ENCODE results near the gene CYP3A5.
"Not testable (repeated sequence)": the region's sequence is repeated elsewhere in the genome, so short reads cannot be mapped to it uniquely, and the experiment has no call there.

CYP3A5 gene

DNA sequence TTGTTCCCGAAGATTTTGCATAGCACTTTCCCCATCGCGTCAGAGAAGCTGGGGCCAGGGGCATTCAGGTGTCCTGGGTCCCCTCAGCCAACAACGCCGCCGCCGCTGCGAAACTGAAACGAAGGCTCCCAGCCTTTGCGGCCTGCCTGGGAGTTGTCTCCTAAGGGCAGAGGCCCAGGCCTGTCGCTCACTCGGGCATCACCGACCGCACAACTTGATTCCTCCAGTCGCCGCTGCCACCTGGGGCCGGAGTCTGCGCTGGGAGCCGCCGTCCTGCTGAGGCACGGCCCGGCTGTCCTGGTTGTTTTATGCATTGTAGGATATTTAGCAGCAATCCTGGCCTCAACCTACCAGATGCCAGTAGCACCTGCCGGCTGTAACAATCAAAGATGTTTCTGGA lies 41.1 kb downstream of the CYP3A5 start:
- Mint-ChIP-seq H3K27me3 (no peaks in the 10 kb centered on the region), H3K4me1 (peaks cover 82% of the 10 kb centered on the region), H3K36me3 (ENCODE audit: low read depth) (peaks cover 63% of the 10 kb centered on the region), H3K9me3 (peaks cover 11% of the 10 kb centered on the region), H3K27ac (peak overlapping the region; percentile 98), H3K4me3 (no peak overlapping the region)
- DNase-seq (no peak), ATAC-seq (no peak)

DNA sequence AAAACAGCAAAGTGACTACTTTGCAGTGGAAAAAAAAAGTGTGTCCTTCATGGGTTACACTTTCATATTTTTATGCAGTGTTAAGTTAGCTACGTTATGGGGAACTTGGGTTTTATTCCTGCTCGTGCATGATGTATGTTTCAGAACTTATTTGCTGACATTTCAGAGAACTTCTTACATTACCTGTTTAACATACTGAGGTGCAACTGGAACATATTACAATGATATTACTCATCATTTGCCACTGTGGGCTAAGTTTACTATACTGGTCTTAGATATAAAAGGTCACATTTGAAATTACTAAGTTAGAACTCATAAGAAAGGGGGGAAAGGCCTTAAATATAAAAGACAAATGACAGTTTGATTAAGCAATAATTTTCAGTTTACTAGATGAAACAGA lies 42.4 kb downstream of the CYP3A5 start:
- ATAC-seq: peak; percentile 96
- peaks cover 63% of the 10 kb centered on the region for H3K36me3 Mint-ChIP-seq (ENCODE audit: low read depth)
- H3K4me1 Mint-ChIP-seq: peaks cover 80% of the 10 kb centered on the region
- peak overlapping the region; percentile 66 for H3K4me3 Mint-ChIP-seq
- peak overlapping the region; percentile 98 for H3K27ac Mint-ChIP-seq
- peaks cover 11% of the 10 kb centered on the region for H3K9me3 Mint-ChIP-seq
- DNase-seq, H3K27me3 Mint-ChIP-seq: not testable (repeated sequence)

DNA sequence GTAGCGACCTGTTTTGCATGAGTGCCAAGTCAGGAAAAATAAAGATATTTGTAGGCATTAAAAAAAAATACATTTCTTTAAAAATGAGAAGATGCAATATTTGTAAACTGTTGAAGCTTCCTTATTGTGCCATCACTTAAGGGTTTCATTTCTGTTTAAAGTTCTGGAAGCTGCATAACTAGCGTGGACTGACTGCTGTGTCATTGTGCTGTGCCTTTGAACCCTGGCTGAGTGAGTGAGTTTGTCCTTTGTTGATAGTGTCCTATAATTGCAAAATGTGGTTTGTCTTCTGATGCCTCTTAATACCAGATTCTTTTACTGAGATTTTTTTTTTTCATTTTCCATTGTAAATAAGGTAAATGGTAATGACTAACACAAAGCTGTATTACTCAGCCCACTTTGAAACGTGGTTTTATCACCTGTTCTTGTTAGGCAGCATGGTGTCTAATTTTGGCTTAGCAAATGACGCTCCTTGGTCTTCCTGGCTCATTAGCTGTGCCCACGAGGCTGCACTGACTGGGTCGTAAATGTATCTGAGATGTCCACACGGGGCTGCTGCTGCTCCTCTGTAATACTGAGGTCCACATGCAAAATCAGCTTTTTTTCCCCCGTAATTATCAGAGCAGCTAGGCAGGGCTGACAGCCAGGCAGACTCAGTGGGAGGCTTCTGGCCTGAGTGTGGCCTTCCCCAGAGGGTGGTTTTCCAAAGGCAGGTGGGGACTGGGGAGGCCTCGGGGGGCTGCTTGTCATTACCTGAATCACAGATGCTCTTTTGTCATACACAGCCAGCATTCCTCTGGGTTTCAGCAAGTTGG lies 48.3 kb downstream of the CYP3A5 start:
- Mint-ChIP-seq H3K4me3 (peak overlapping the region; percentile 36), H3K36me3 (ENCODE audit: low read depth) (peaks cover 64% of the 10 kb centered on the region), H3K27ac (peak overlapping the region; percentile 92), H3K4me1 (peaks cover 66% of the 10 kb centered on the region), H3K27me3 (no peaks in the 10 kb centered on the region), H3K9me3 (no peaks in the 10 kb centered on the region)
- DNase-seq (peak; percentile 55), ATAC-seq (peak; percentile 98)

GRCh38 chr7:99629643-99630042 lies 50.2 kb downstream of the CYP3A5 start:
- peaks cover 75% of the 10 kb centered on the region for H3K4me1 Mint-ChIP-seq
- ATAC-seq: no peak
- no peaks in the 10 kb centered on the region for H3K27me3 Mint-ChIP-seq
- no peak for DNase-seq
- H3K9me3 Mint-ChIP-seq: no peaks in the 10 kb centered on the region
- peaks cover 70% of the 10 kb centered on the region for H3K36me3 Mint-ChIP-seq (ENCODE audit: low read depth)
- peak overlapping the region; percentile 92 for H3K27ac Mint-ChIP-seq
- no peak overlapping the region for H3K4me3 Mint-ChIP-seq

- DNase-seq (no peak), ATAC-seq (no peak)
- H3K4me3 Mint-ChIP-seq: no peak overlapping the region
- H3K36me3 Mint-ChIP-seq (ENCODE audit: low read depth): peaks cover 79% of the 10 kb centered on the region
- H3K27me3 Mint-ChIP-seq: no peaks in the 10 kb centered on the region
- no peaks in the 10 kb centered on the region for H3K9me3 Mint-ChIP-seq
- H3K4me1 Mint-ChIP-seq: peaks cover 80% of the 10 kb centered on the region
- H3K27ac Mint-ChIP-seq: peak overlapping the region; percentile 30
These were observed 51.0 kb downstream of the CYP3A5 start for GRCh38 chr7:99628471-99629465.

DNA sequence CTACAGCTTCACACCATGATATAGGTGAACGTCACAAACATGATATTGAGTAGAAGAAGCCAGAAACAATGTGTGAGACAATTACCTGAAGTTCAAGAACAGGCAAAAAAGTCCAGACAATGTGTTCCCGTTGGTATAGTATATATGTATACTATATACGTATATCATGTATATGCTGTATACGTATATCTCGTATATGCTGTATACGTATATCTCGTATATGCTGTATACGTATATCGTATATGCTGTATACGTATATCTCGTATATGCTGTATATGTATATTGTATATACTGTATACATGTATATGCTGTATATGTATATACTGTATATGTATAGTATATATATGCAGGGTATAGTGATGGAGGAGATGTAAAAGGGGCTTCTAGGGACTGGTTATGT lies 52.3 kb downstream of the CYP3A5 start:
- ATAC-seq (no peak), DNase-seq (no peak)
- no peak overlapping the region for H3K27ac Mint-ChIP-seq
- no peaks in the 10 kb centered on the region for H3K27me3 Mint-ChIP-seq
- no peak overlapping the region for H3K4me3 Mint-ChIP-seq
- H3K4me1 Mint-ChIP-seq: peaks cover 85% of the 10 kb centered on the region
- H3K9me3 Mint-ChIP-seq: no peaks in the 10 kb centered on the region
- peaks cover 84% of the 10 kb centered on the region for H3K36me3 Mint-ChIP-seq (ENCODE audit: low read depth)

DNA sequence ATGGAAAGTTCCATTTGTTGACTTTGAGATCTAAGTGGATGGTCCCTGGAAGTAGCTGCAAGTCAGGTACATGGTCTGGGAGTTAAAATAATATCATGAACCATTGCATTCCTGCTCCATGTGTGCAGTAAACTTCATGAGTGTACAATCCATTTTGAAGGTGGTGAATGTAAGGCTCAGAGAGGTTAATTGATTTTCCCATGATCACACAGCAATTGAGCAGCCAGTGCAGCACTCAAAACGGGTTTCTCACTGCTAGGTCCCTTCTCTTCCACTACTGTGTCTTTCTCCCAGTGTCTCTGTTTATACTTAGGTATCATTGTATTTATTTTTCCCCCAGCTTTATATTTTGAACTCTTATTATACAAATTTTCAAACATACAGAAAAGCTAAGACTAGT lies 53.1 kb downstream of the CYP3A5 start:
- H3K27ac Mint-ChIP-seq: peak overlapping the region; percentile 100
- peaks cover 85% of the 10 kb centered on the region for H3K4me1 Mint-ChIP-seq
- H3K27me3 Mint-ChIP-seq: no peaks in the 10 kb centered on the region
- peak overlapping the region; percentile 93 for H3K4me3 Mint-ChIP-seq
- H3K36me3 Mint-ChIP-seq (ENCODE audit: low read depth): peaks cover 86% of the 10 kb centered on the region
- no peak for ATAC-seq
- no peak for DNase-seq
- no peaks in the 10 kb centered on the region for H3K9me3 Mint-ChIP-seq

DNA sequence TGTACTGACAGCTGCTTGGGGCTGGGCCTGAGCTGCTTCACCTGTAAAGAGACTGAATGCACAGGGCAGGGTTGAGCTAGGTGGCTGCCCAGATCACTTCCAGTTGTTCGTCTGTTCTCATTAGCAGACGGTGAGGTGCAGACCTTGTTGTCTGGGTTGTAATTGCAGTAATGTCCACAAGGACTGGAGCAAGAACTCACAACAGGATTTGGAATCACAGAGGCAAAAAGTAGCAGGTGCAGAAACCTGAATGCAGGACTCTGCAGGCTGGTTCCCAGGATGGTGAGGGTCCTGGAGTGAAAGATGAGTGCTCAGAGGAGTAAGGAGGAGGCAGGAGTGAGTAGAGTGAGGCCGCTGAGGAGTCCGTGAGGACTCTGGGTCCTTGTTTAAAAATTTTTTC lies 53.8 kb downstream of the CYP3A5 start:
- Mint-ChIP-seq H3K27ac (peak overlapping the region; percentile 100), H3K27me3 (no peaks in the 10 kb centered on the region), H3K36me3 (ENCODE audit: low read depth) (peaks cover 86% of the 10 kb centered on the region), H3K9me3 (no peaks in the 10 kb centered on the region), H3K4me1 (peaks cover 85% of the 10 kb centered on the region), H3K4me3 (peak overlapping the region; percentile 93)
- DNase-seq (no peak), ATAC-seq (no peak)

DNA sequence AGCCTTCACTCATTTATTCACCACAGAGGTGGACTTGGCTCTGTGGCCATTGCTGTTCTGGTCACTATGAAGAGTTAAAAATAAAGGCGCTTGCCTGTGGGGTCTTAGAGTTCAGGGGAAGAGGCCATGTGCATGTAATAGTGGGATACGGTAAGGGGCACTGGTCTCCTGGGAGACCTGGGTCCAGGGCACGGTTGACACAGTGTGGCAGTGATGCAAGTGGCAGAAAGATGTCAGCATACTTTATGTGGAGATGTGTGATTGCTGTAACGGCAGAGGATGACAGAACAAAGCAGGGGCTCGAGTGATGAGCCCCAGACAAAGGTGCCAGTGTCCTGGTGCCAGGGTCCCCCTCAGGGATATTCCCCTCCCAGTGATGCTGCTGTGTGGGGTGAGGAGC lies 54.5 kb downstream of the CYP3A5 start:
- peak overlapping the region; percentile 93 for H3K4me3 Mint-ChIP-seq
- peak overlapping the region; percentile 100 for H3K27ac Mint-ChIP-seq

GRCh38 chr7:99624484-99624883 lies 55.3 kb downstream of the CYP3A5 start:
- Mint-ChIP-seq H3K4me1 (peaks cover 82% of the 10 kb centered on the region), H3K27ac (peak overlapping the region; percentile 100), H3K36me3 (ENCODE audit: low read depth) (peaks cover 83% of the 10 kb centered on the region), H3K27me3 (no peaks in the 10 kb centered on the region), H3K9me3 (no peaks in the 10 kb centered on the region), H3K4me3 (peak overlapping the region; percentile 93)
- DNase-seq (peak; percentile 82), ATAC-seq (peak; percentile 61)

More for the DNA sequence above, 54.5 kb downstream of the CYP3A5 start:
- H3K9me3 Mint-ChIP-seq: no peaks in the 10 kb centered on the region
- H3K4me1 Mint-ChIP-seq: peaks cover 85% of the 10 kb centered on the region
- H3K27me3 Mint-ChIP-seq: no peaks in the 10 kb centered on the region
- H3K36me3 Mint-ChIP-seq (ENCODE audit: low read depth): peaks cover 86% of the 10 kb centered on the region
- no peak for ATAC-seq
- no peak for DNase-seq

DNA sequence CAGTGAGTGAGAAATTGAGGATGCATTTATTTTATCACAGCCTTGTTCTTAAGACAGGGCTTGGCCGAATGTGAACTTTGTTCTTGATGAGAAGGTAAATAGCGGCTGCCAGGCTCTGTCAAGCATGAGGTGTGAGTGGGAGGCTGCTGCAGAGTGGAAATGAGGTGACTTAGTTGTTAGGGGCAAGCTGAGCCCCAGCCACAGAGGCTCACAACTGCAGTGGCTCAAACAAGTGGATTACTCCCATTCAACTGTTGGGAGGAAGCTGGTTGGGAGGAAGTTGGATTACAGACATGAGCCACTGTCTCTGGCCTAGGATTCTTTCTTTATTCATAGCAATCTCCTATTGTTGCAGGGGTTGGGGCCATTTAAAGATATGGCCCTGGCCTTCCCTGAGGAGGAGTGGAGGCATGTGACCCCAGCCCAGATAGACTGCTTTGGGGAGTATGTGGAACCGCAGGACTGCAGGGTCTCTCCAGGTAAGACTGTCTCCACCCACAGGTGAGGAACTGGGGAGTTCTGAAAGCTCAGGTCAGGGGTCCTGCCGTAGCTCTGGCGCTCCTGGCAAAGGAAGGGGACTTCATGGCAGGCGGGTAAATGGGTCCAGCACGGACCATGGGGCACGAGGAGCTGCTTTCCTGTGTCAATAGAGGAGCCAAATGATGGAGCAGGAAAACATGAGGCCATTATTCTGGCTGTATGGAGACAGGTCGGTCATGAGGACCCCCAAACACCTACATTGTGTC lies 55.9 kb downstream of the CYP3A5 start:
- H3K4me3 Mint-ChIP-seq: peak overlapping the region; percentile 93
- DNase-seq: peak; percentile 50
- H3K27me3 Mint-ChIP-seq: no peaks in the 10 kb centered on the region
- peak; percentile 61 for ATAC-seq
- peaks cover 84% of the 10 kb centered on the region for H3K4me1 Mint-ChIP-seq
- peak overlapping the region; percentile 100 for H3K27ac Mint-ChIP-seq
- H3K36me3 Mint-ChIP-seq (ENCODE audit: low read depth): peaks cover 84% of the 10 kb centered on the region
- H3K9me3 Mint-ChIP-seq: no peaks in the 10 kb centered on the region

DNA sequence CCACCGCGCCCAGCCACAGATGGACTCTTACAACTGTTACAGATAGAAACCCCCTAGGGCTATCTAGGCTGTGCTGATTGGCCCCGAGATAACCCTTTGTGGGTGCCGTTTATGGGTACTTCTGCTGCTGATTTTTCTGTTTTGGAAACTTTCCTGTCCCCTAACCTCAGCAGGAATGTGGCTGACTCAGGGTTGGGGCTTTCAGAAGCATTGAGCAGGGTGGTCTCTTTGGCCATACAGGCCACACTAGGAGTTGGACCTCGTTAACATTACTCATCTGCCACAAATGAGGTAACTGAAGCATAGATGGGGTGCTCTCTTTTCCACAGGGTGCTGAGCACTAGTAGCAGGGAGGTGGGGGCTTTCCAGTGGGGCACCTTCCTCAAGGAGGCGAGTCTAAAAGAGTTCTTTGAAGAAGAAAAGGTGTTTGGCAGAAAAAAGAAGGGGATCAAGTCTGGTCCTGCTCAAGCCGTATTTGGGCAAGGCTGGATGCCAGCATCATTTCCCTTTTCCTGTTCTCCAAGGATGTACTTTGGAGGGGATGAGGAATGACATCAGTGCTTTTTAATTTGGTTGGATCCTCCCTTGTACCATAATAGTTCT lies 56.6 kb downstream of the CYP3A5 start:
- DNase-seq: peak; percentile 53
- H3K4me1 Mint-ChIP-seq: peaks cover 84% of the 10 kb centered on the region
- H3K9me3 Mint-ChIP-seq: no peaks in the 10 kb centered on the region
- H3K4me3 Mint-ChIP-seq: peak overlapping the region; percentile 93
- peaks cover 83% of the 10 kb centered on the region for H3K36me3 Mint-ChIP-seq (ENCODE audit: low read depth)
- no peaks in the 10 kb centered on the region for H3K27me3 Mint-ChIP-seq
- H3K27ac Mint-ChIP-seq: peak overlapping the region; percentile 100
- peak; percentile 82 for ATAC-seq

GRCh38 chr7:99622596-99622995 lies 57.2 kb downstream of the CYP3A5 start:
- DNase-seq: no peak
- Mint-ChIP-seq H3K9me3 (no peaks in the 10 kb centered on the region), H3K27ac (peak overlapping the region; percentile 100), H3K27me3 (no peaks in the 10 kb centered on the region), H3K36me3 (ENCODE audit: low read depth) (peaks cover 82% of the 10 kb centered on the region), H3K4me3 (peak overlapping the region; percentile 93), H3K4me1 (peaks cover 90% of the 10 kb centered on the region)
- peak; percentile 6 for ATAC-seq

- H3K36me3 Mint-ChIP-seq (ENCODE audit: low read depth): peaks cover 74% of the 10 kb centered on the region
- no peaks in the 10 kb centered on the region for H3K27me3 Mint-ChIP-seq
- ATAC-seq (no peak), DNase-seq (no peak)
- no peaks in the 10 kb centered on the region for H3K9me3 Mint-ChIP-seq
- peak overlapping the region; percentile 65 for H3K27ac Mint-ChIP-seq
- peaks cover 89% of the 10 kb centered on the region for H3K4me1 Mint-ChIP-seq
- H3K4me3 Mint-ChIP-seq: no peak overlapping the region
These were observed 58.5 kb downstream of the CYP3A5 start for GRCh38 chr7:99621271-99621670.
